Endothelial cell of umbilical vein (primary cell): Measurements from ENCODE around the gene DBX1. TPM values are rescaled to one million over a fixed set of nuclear protein-coding genes. Genes with fewer than 3 reads are reported as not detected.

Experiments used
- BruUV-seq: library from RNA; stranded (reverse); fragments of 400-500 nt; replicated peaks from 2 replicates; lab custom pipeline; 2021; lab: Mats Ljungman, UMichigan
- CTCF ChIA-PET: fragments of 300-600, 350-600 bp; sonication (Branson Sonifier 250); formaldehyde crosslinking; loops from one replicate; lab custom pipeline; 2021; ENCODE audit warnings: antibody characterized with exemption, inconsistent platforms; lab: Charles Lee
- POLR2A ChIA-PET: fragments of 300-600, 350-600 bp; sonication (Branson Sonifier 250); formaldehyde crosslinking; loops from one replicate; lab custom pipeline; 2021; ENCODE audit warnings: antibody characterized with exemption, inconsistent platforms; lab: Charles Lee
- DNase-seq: peaks from one replicate; pipeline ENCODE4 v3.0.0-alpha.2; 2011; ENCODE audit warnings: low read depth, low spot score
- FAIRE-seq: peaks from 2 replicates; lab custom pipeline; 2011; peaks lifted over from hg19 to GRCh38; lab: Jason Lieb, UNC
- H2AFZ ChIP-seq: 2 replicates; pipeline ENCODE4 v1.6.0; 2012; ENCODE audit warnings: low read depth, low read length, control low read depth, inconsistent platforms
- H3K27ac ChIP-seq: 2 replicates; pipeline ENCODE4 v1.5.1; 2011; ENCODE audit warnings: low read depth, mild to moderate bottlenecking, control low read depth, low read length, moderate library complexity; ENCODE audit not compliant: insufficient read depth
- H3K27me3 ChIP-seq, 2 experiments: 2 replicates each; pipeline versions ENCODE4 v1.6.0 to v1.6.1; 2011; ENCODE audit warnings: low read length in 2 of 2, mixed read lengths in 1 of 2; ENCODE audit not compliant: control insufficient read depth in 2 of 2, insufficient read depth in 2 of 2
- H3K36me3 ChIP-seq, 2 experiments: 2 replicates in 1 of 2; 3 replicates in 1 of 2; pipeline ENCODE4 v1.5.1; 2011; ENCODE audit warnings: low read length in 2 of 2, mild to moderate bottlenecking in 1 of 2, moderate library complexity in 1 of 2; ENCODE audit not compliant: control insufficient read depth in 2 of 2, insufficient read depth in 2 of 2; ENCODE audit errors: extremely low read depth in 1 of 2
- H3K4me1 ChIP-seq: 3 replicates; pipeline ENCODE4 v1.5.1; 2011; ENCODE audit warnings: mild to moderate bottlenecking, low read length; ENCODE audit not compliant: control insufficient read depth, insufficient read depth; ENCODE audit errors: extremely low read depth
- H3K4me2 ChIP-seq: 2 replicates; pipeline ENCODE4 v1.6.1; 2011; ENCODE audit warnings: low read length, control low read depth, mixed read lengths; ENCODE audit not compliant: insufficient read depth
- H3K4me3 ChIP-seq, 3 experiments: fragments of 200-600 bp in 1 of 3; sonication (generic), shearing (Covaris generic) in 1 of 3; replicated peaks in 1 of 3; 2 replicates each; pipeline ENCODE4 v1.5.1; 2011 to 2016; ENCODE audit warnings: control low read depth in 3 of 3, low read length in 3 of 3, mild to moderate bottlenecking in 2 of 3, inconsistent platforms in 1 of 3, low read depth in 1 of 3, moderate library complexity in 1 of 3; ENCODE audit not compliant: insufficient read depth in 1 of 3
- H3K79me2 ChIP-seq: 2 replicates; pipeline ENCODE4 v1.6.0; 2012; ENCODE audit warnings: low read length, inconsistent platforms; ENCODE audit not compliant: control insufficient read depth, insufficient read depth
- H3K9ac ChIP-seq: replicated peaks from 2 replicates; pipeline ENCODE3; 2011; ENCODE audit warnings: low read length, control low read depth; ENCODE audit not compliant: insufficient read depth; ENCODE audit errors: extremely low read depth
- H3K9me1 ChIP-seq: replicated peaks from 3 replicates; pipeline ENCODE4 v1.6.0; 2011; ENCODE audit warnings: mild to moderate bottlenecking, low read length; ENCODE audit not compliant: control insufficient read depth, insufficient read depth; ENCODE audit errors: extremely low read depth
- H3K9me3 ChIP-seq: replicated peaks from 2 replicates; pipeline ENCODE4 v1.5.1; 2012; ENCODE audit warnings: low read length, inconsistent platforms; ENCODE audit not compliant: control insufficient read depth, insufficient read depth
- H4K20me1 ChIP-seq: replicated peaks from 2 replicates; pipeline ENCODE3; 2011; ENCODE audit warnings: mild to moderate bottlenecking, low read length; ENCODE audit not compliant: control insufficient read depth, insufficient read depth; ENCODE audit errors: extremely low read depth
- CTCF ChIP-seq, 2 donors: IDR thresholded peaks; 1 replicate in 1 of 2; 2 replicates in 1 of 2; pipeline ENCODE4 v1.5.1; 2011; ENCODE audit warnings: low read length in 2 of 2, mild to moderate bottlenecking in 2 of 2, moderate library complexity in 2 of 2, control low read depth in 1 of 2, inconsistent platforms in 1 of 2, low read depth in 1 of 2; ENCODE audit not compliant: insufficient read depth in 1 of 2; ENCODE audit errors: extremely low read depth in 1 of 2
- EZH2 ChIP-seq: IDR thresholded peaks from 2 replicates; pipeline ENCODE4 v1.6.1; 2012; ENCODE audit warnings: borderline replicate concordance, low read depth, mild to moderate bottlenecking, moderate library complexity, low read length, inconsistent platforms; ENCODE audit not compliant: severe bottlenecking
- FOS ChIP-seq: IDR thresholded peaks from 2 replicates; pipeline ENCODE4 v1.6.1; 2011; ENCODE audit warnings: mild to moderate bottlenecking, low read length, moderate library complexity, borderline replicate concordance; ENCODE audit not compliant: insufficient read depth
- GATA2 ChIP-seq: IDR thresholded peaks from 2 replicates; pipeline ENCODE4 v1.7.0; 2011; ENCODE audit warnings: low read depth, mild to moderate bottlenecking, moderate library complexity, mixed read lengths, low read length; ENCODE audit not compliant: insufficient read length, insufficient read depth
- JUN ChIP-seq: IDR thresholded peaks from 2 replicates; pipeline ENCODE4 v1.6.1; 2011; ENCODE audit warnings: borderline replicate concordance, low read depth; ENCODE audit not compliant: insufficient read length, insufficient read depth
- MAX ChIP-seq: IDR thresholded peaks from 2 replicates; pipeline ENCODE4 v1.6.1; 2011; ENCODE audit not compliant: insufficient read depth, insufficient read length
- MYC ChIP-seq: IDR thresholded peaks from one replicate; pipeline ENCODE4 v1.6.1; 2011; ENCODE audit warnings: mild to moderate bottlenecking, low read depth, low read length
- POLR2A ChIP-seq: IDR thresholded peaks from 2 replicates; pipeline ENCODE4 v1.6.1; 2012; ENCODE audit warnings: low read depth, mild to moderate bottlenecking, control low read depth, low read length
- POLR2AphosphoS5 ChIP-seq: IDR thresholded peaks from 2 replicates; pipeline ENCODE4 v1.6.1; 2012; ENCODE audit warnings: low read depth, mild to moderate bottlenecking, control low read depth, low read length, moderate library complexity; ENCODE audit not compliant: insufficient read depth
- dilution Hi-C: fragments of 300-500 bp; cut with MboI; formaldehyde crosslinking; loops from one replicate; pipeline ENCODE4 v1.15.0; 2019; ENCODE audit warnings: low sequenced_read_pairs; ENCODE audit not compliant: extremely low pct_ligation_motif_present
- intact Hi-C: fragments of 100-400 bp; cut with micrococcal nuclease; formaldehyde crosslinking; loops from one replicate; pipeline ENCODE4 v1.10.0; 2022
- polyA plus RNA-seq, 4 experiments: library from polyadenylated mRNA; depleted of rRNA in 3 of 4; stranded (reverse) in 3 of 4; unstranded in 1 of 4; fragments of >200 nt; gene quantifications; 2 replicates each; pipeline versions ENCODE4 v1.2.1 to v1.2.3, GENCODE V29; 2011 to 2012; ENCODE audit warnings: missing spikeins in 1 of 4
- total RNA-seq: library from RNA; stranded (reverse); gene quantifications from 2 replicates; pipeline ENCODE4 v1.2.3, GENCODE V29; 2021

Gene DBX1
- total and polyA plus RNA-seq, 2 donors (not counting 3 experiments of a cell fraction or from before 2014, with no cell fraction given) = not detected

- H3K27me3 ChIP-seq = peaks cover 54 to 68% of the 10 kb centered on the region in 2 experiments
- H3K9me3 ChIP-seq = no peaks in the 10 kb centered on the region
- dilution Hi-C loops (no loop called here), intact Hi-C loops (no loop called here)
- H3K4me1 ChIP-seq = no peaks in the 10 kb centered on the region
- H3K36me3 ChIP-seq = no peaks in the 10 kb centered on the region
- no peaks in the 10 kb centered on the region for H3K9me1 ChIP-seq
- POLR2A ChIA-PET = no interaction called here
- DNase-seq = no peak
- no peaks in the 10 kb centered on the region for H4K20me1 ChIP-seq
- no peak for FAIRE-seq
- CTCF ChIA-PET = interaction anchor here (1.6 to 2.7 kb wide), 3 partner anchors 10 to 26 kb away, joined by 3 to 21 read pairs (median 9); no protein-coding TSS in a partner anchor
- H3K4me3 ChIP-seq = no peak overlapping the region
- TF ChIP-seq POLR2A = no peak
- no peak for TF ChIP-seq MAX
- no peak for TF ChIP-seq EZH2
- no peak for TF ChIP-seq MYC
- TF ChIP-seq CTCF (IDR thresholded peaks at IDR 0.05; ENCODE audit: extremely low read depth in 1 of 2, insufficient read depth in 1 of 2, low read depth in 1 of 2, low read length in 2 of 2) = no peak
- no peak for TF ChIP-seq JUN
- no peak for TF ChIP-seq FOS
- TF ChIP-seq GATA2 = no peak
- no peak for TF ChIP-seq POLR2AphosphoS5
- H3K4me2 ChIP-seq = no peak overlapping the region
- H3K27ac ChIP-seq = no peak overlapping the region
- H2AFZ ChIP-seq = no peak overlapping the region
- no peak overlapping the region for H3K9ac ChIP-seq
- no peaks in the 10 kb centered on the region for H3K79me2 ChIP-seq
- BruUV-seq = no TSS peak
Measured at GRCh38 chr11:20154381-20154780, 5.9 kb downstream of the DBX1 start.
